Measurements from ENCODE around the gene RPL19.

Gene RPL19

DNA sequence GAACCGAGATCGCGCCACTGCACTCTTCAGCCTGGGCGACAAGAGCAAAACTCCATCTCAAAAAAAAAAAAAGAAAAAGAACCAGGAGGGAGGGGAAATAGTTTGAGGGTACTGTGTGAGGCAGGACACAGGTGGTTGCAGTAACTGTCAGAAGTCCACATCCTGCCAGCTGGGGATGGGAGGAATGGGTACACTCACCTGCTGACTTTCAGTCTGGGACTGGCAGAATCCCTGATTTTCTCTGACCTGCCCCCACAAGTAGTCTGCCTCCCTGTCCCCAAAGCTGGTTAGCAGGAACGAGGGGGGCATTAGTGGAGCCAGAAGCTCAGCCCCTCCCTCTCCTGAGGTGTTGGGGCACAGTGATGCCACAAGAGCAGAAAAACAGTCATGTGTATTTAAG lies 27.0 kb upstream of the RPL19 start:
- DNase-seq (ENCODE audit: low spot score), result no peak

- DNase-seq (ENCODE audit: low spot score), result no peak
Observed at GRCh38 chr17:39173526-39174274, 26.4 kb upstream of the RPL19 start.

GRCh38 chr17:39174920-39175694 lies 25.0 kb upstream of the RPL19 start:
- DNase-seq (ENCODE audit: low spot score), result no peak

- no peak for DNase-seq (ENCODE audit: low spot score)
Observed at GRCh38 chr17:39175695-39176093, 24.4 kb upstream of the RPL19 start.

- no peak for DNase-seq (ENCODE audit: low spot score)
Observed at GRCh38 chr17:39177256-39177655, 22.8 kb upstream of the RPL19 start.

DNA sequence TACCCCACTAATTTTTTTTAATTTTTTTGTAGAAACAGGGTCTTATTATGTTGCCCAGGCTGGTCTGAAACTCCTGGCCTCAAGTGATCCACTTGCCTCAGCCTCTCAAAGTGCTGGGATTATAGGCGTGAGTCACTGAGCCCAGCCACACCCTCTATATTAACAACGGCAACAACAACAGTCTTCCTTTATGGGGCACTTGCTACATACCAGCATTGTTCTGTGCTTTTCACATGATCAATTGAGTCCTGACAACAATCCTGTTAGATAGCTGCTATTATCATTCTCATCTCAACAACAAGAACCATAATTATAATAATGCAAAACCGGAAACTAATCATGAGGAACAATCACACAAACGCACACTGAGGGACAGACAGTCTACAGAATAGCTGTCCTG lies 21.5 kb upstream of the RPL19 start:
- DNase-seq (ENCODE audit: low spot score), result no peak

DNA sequence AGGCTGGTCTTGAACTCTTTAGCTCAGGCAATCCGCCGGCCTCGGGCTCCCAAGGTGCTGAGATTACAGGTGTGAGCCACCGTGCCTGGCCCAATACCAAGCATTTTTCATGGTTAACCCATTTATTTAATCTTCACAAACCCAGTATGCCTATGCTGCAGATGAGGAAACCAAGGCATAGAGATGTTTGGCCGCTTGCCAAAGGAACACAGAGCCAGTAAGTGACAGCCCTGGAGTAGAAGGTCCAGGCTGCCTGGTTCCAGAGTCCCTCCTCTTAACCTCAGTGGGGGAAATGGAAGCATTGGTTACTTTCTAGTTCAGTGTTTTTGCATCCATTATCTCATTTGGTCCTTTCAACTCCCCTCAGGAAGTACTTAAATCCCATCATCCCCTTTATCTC lies 18.8 kb upstream of the RPL19 start:
- no peak for DNase-seq (ENCODE audit: low spot score)

- no peak for DNase-seq (ENCODE audit: low spot score)
Observed at GRCh38 chr17:39183045-39183444, 17.0 kb upstream of the RPL19 start.

- DNase-seq (ENCODE audit: low spot score), result no peak
Observed at GRCh38 chr17:39183720-39184119, 16.4 kb upstream of the RPL19 start.

GRCh38 chr17:39186481-39187002 lies 13.5 kb upstream of the RPL19 start:
- DNase-seq (ENCODE audit: low spot score), result no peak

- no peak for DNase-seq (ENCODE audit: low spot score)
Observed at GRCh38 chr17:39187152-39187830, 12.8 kb upstream of the RPL19 start.

DNA sequence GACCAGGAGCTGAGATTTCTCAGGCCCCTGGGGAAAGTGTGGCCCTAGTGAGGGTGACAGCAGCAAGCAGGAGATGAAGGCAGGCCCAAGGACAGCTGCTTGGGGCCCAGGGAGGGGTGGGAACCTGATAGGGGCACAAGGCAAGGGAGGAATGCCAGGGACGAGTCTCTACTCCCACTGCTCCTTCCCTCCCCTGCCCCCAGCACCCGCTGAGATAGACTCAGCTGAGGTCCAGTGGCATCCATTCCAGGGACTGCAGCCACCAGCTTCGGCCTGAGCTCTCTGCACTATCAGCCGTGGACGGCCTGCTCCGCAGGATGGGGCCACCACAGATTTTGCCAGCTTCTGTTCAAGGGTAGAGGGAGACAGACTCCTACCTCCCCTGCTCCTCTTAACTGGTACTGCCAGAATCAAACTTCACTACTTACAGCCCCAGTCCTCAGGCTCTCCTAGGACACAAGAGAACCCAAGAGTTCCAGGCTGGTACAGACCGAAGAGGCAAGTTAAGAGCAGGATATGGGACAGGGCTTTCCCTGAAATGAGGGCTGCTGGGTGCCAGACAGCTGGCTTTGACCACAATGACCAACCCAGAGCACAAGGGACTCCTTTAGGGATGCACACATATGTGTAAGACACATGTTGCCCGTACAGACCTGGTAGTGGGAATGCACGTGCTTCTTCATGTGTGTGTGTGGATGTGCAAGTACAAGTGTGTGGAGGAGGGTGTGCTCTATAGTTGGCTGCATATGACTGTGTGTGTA lies 8.2 kb upstream of the RPL19 start:
- no peak for DNase-seq (ENCODE audit: low spot score)

GRCh38 chr17:39192901-39193300 lies 7.2 kb upstream of the RPL19 start:
- DNase-seq (ENCODE audit: low spot score), result no peak

DNA sequence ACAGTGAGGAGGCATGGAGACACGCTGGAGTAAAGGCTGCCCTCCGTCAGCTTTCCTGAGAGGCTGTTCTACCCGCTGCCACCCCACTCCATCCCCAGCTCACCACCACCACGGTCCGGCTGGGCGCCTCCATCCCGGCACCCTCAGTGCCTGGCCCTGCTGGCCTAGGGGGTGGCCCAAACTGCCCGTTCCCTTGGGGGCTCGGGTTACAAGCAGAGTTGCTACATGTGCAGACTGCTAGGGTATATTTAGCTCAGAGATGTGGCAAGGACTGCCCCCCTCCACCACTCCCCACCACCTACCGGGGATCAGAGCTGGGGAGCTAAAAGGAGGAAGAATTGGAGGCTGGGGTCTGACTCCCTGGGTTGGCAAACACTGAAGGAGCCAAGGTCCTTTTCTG lies 6.7 kb upstream of the RPL19 start:
- DNase-seq (ENCODE audit: low spot score), result no peak

- DNase-seq (ENCODE audit: low spot score), result peak; percentile 79
Observed at GRCh38 chr17:39194089-39194984, 5.7 kb upstream of the RPL19 start.

DNA sequence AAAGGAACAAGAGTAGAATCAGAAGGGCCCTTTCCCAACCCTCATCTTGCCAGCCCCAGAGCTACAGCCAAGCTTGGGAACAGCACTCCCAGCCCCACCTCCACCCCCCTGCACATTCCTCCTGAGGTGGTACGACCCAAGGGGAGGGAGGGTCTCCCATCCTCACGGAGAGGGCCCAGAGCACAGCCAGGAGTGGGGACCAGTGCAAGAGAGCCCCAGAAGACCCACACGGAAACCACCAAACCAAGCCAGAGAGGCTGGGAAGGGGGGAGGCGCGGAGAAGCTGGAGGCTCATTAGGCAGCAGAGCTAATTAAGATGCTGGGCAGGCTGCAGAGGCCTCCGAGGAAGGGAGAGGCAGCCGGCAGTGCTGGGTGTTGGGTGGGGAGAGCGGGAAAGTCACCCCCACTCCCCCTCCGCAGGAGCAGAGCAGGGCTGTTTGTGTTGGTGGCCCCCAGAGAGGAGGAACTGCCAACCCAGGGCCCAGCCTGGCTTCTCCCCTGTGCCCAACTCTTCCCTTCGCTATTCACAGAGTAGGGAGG lies 5.0 kb upstream of the RPL19 start:
- DNase-seq (ENCODE audit: low spot score), result peak; percentile 61

- DNase-seq (ENCODE audit: low spot score), result no peak
Observed at GRCh38 chr17:39195568-39196160, 4.4 kb upstream of the RPL19 start.

- no peak for DNase-seq (ENCODE audit: low spot score)
Observed at GRCh38 chr17:39196241-39196807, 3.8 kb upstream of the RPL19 start.

GRCh38 chr17:39196808-39197291 lies 3.2 kb upstream of the RPL19 start:
- DNase-seq (ENCODE audit: low spot score), result no peak

Data from putamen (tissue), 1 donor.